ENCODE data around the gene UBE2H. TPM values are rescaled to one million over a fixed set of nuclear protein-coding genes. Genes with fewer than 3 reads are reported as not detected.

UBE2H gene
- total and polyA plus RNA-seq, 2 donors (not counting 1 experiment from before 2014, with no cell fraction given), result 23.3 to 54.1 TPM

- peak; percentile 36 for DNase-seq
- POLR2A ChIA-PET, result interaction anchor here (0.6 to 0.9 kb wide), 2 partner anchors 15 to 19 kb away, joined by 3 read pairs; no protein-coding TSS in a partner anchor
Observed at GRCh38 chr7:129949292-129950133, 3.2 kb downstream of the UBE2H start.

More at GRCh38 chr7:129949292-129950133, 3.2 kb downstream of the UBE2H start:
- Histone ChIP-seq H3K4me1 (ENCODE audit: control insufficient read depth in 2 of 2, insufficient read depth in 2 of 2, low read length in 2 of 2) (peaks cover 37 to 44% of the 10 kb centered on the region in 2 donors), H3K4me3 (ENCODE audit: control extremely low read depth in 1 of 5, extremely low read depth in 1 of 5, insufficient read depth in 1 of 5, low read depth in 2 of 5, low read length in 4 of 5) (peak overlapping the region; percentile 72 to 95 (median 93)), H3K9me3 (ENCODE audit: control extremely low read depth in 1 of 3, control insufficient read depth in 2 of 3, insufficient read depth in 1 of 3, low read length in 2 of 3) (peaks cover 0 to 1% (median 0%) of the 10 kb centered on the region in 3 donors), H4K20me1 (ENCODE audit: control insufficient read depth, insufficient read depth, low read length, poor library complexity, severe bottlenecking) (peaks cover 42% of the 10 kb centered on the region), H3K9ac (ENCODE audit: low read length) (peak overlapping the region; percentile 87), H3K4me2 (replicated peaks; ENCODE audit: low read depth, low read length, poor library complexity, severe bottlenecking) (peak overlapping the region; percentile 87), H3K79me2 (ENCODE audit: control insufficient read depth, insufficient read depth, low read length) (peaks cover 84% of the 10 kb centered on the region), H3K27me3 (replicated peaks in 1 of 4; ENCODE audit: control extremely low read depth in 1 of 4, control insufficient read depth in 3 of 4, insufficient read depth in 4 of 4, low read length in 3 of 4) (no peaks in the 10 kb centered on the region), H3K36me3 (replicated peaks in 1 of 2; ENCODE audit: control extremely low read depth in 1 of 2, control insufficient read depth in 1 of 2, extremely low read depth in 1 of 2, insufficient read depth in 2 of 2, low read length in 1 of 2) (peaks cover 0 to 2% of the 10 kb centered on the region in 2 experiments), H3K27ac (ENCODE audit: low read length in 2 of 2) (peak overlapping the region; percentile 87 to 94), H2AFZ (ENCODE audit: insufficient read depth, low read depth, low read length, poor library complexity, severe bottlenecking) (no peak overlapping the region)
- TF ChIP-seq, protein P1, sequence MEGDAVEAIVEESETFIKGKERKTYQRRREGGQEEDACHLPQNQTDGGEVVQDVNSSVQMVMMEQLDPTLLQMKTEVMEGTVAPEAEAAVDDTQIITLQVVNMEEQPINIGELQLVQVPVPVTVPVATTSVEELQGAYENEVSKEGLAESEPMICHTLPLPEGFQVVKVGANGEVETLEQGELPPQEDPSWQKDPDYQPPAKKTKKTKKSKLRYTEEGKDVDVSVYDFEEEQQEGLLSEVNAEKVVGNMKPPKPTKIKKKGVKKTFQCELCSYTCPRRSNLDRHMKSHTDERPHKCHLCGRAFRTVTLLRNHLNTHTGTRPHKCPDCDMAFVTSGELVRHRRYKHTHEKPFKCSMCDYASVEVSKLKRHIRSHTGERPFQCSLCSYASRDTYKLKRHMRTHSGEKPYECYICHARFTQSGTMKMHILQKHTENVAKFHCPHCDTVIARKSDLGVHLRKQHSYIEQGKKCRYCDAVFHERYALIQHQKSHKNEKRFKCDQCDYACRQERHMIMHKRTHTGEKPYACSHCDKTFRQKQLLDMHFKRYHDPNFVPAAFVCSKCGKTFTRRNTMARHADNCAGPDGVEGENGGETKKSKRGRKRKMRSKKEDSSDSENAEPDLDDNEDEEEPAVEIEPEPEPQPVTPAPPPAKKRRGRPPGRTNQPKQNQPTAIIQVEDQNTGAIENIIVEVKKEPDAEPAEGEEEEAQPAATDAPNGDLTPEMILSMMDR (IDR thresholded peaks at IDR 0.05), result no peak
- TF ChIP-seq EZH2 (IDR thresholded peaks at IDR 0.05; ENCODE audit: borderline replicate concordance, insufficient read depth, low read depth, low read length, poor library complexity, severe bottlenecking), result no peak
- WGBS (ENCODE audit: insufficient coverage), result 16% methylated on average over 9 of the region's 10 CpGs
- Mint-ChIP-seq H3K27me3 (no peaks in the 10 kb centered on the region), H3K4me3 (no peak overlapping the region), H3K9me3 (ENCODE audit: insufficient read depth) (no peaks in the 10 kb centered on the region), H3K4me1 (peaks cover 37% of the 10 kb centered on the region), H3K27ac (no peak overlapping the region)
- CTCF ChIA-PET, result interaction anchor here (0.6 to 3.1 kb wide), 5 partner anchors 16 to 121 kb away, joined by 3 to 11 read pairs (median 4); no protein-coding TSS in a partner anchor
- intact Hi-C loops (cut with micrococcal nuclease), result loop anchor here (2.0 to 10.0 kb wide), 6 partner anchors 17 to 337 kb away; partner anchors contain the start of genes NRF1, SSMEM1, TMEM209 and ZC3HC1
- ATAC-seq (ENCODE audit: low read depth), result peak; percentile 4
